Sigmoid colon (tissue), 7 donors: Measurements from ENCODE around the gene SECISBP2L. TPM values are rescaled to one million over a fixed set of nuclear protein-coding genes. Genes with fewer than 3 reads are reported as not detected.

Experiments
- DNase-seq: peaks from one replicate; pipeline ENCODE4 v3.0.0-alpha.2; 2019
- H3K27ac ChIP-seq, 4 donors: fragments of 200-600 bp; sonication (generic); one replicate each; pipeline ENCODE4 v1.5.1; 2016 to 2019; ENCODE audit warnings: mild to moderate bottlenecking in 1 of 4
- H3K27me3 ChIP-seq, 3 donors: fragments of 200-600 bp; sonication (generic); one replicate each; pipeline ENCODE4 v1.5.1; 2019; ENCODE audit warnings: mild to moderate bottlenecking in 1 of 3
- H3K36me3 ChIP-seq, 4 donors: fragments of 200-600 bp; sonication (generic); one replicate each; pipeline ENCODE4 v1.5.1; 2016 to 2019
- H3K4me1 ChIP-seq, 4 donors: fragments of 200-600 bp; sonication (generic); one replicate each; pipeline ENCODE4 v1.5.1; 2017 to 2019
- H3K4me3 ChIP-seq, 4 donors: fragments of 200-600 bp; sonication (generic); one replicate each; pipeline ENCODE4 v1.5.1; 2017 to 2019; ENCODE audit warnings: mild to moderate bottlenecking in 2 of 4, moderate library complexity in 1 of 4
- H3K9me3 ChIP-seq, 4 donors: fragments of 200-600 bp in 3 of 4; sonication (generic) in 3 of 4; one replicate each; pipeline versions ENCODE4 v1.5.1 to v1.6.1; 2013 to 2019
- CTCF ChIP-seq, 4 experiments: fragments of 450-650 bp in 3 of 4; fragments of 200-600 bp in 1 of 4; IDR thresholded peaks; one replicate each; pipeline ENCODE4 v1.5.1; 2016 to 2019; ENCODE audit warnings: antibody characterized with exemption in 4 of 4, mild to moderate bottlenecking in 3 of 4, moderate library complexity in 2 of 4
- EP300 ChIP-seq, 4 donors: sonication (generic); formaldehyde crosslinking; IDR thresholded peaks; one replicate each; pipeline ENCODE4 v1.6.1; 2017; ENCODE audit warnings: antibody characterized with exemption in 4 of 4
- POLR2A ChIP-seq, 2 donors: fragments of 450-650 bp; IDR thresholded peaks; one replicate each; pipeline ENCODE4 v1.6.1; 2016; ENCODE audit warnings: antibody characterized with exemption in 2 of 2, mild to moderate bottlenecking in 2 of 2, moderate library complexity in 2 of 2
- POLR2AphosphoS5 ChIP-seq, 4 donors: sonication (generic); formaldehyde crosslinking; IDR thresholded peaks; one replicate each; pipeline ENCODE4 v1.6.1; 2017; ENCODE audit warnings: antibody characterized with exemption in 4 of 4
- WGBS, 2 donors: extraction: QIAGEN DNeasy Blood & Tissue Kit; methylation state at CpG; one replicate each; pipeline ENCODE4 v1.1.7; 2013; 5-methylcytosine and 5-hydroxymethylcytosine counted together
- intact Hi-C: fragments of 100-400 bp; cut with DNase I; formaldehyde crosslinking; loops from one replicate; pipeline ENCODE4 v1.15.1; 2023
- polyA plus RNA-seq, 3 donors: library from polyadenylated mRNA; stranded (reverse); fragments of 200-250 nt; gene quantifications; one replicate each; pipeline ENCODE4 v1.2.3, GENCODE V29; 2013
- total RNA-seq, 4 donors: library from RNA; depleted of rRNA; stranded (reverse); fragments of >200 nt; gene quantifications; one replicate each; pipeline ENCODE4 v1.1.0, GENCODE V29; 2016
- donor health status: healthy with polysubstance abuse.
- donor health status: Bipolar disorder and iron deficiency.
- donor health status: healthy.

The SECISBP2L gene
- total and polyA plus RNA-seq, 7 donors = 7.2 to 47.6 (median 34.1) TPM

GRCh38 chr15:49044766-49045606 is 1.3 kb downstream of the SECISBP2L start:
- WGBS, 2 donors = 5 to 12% methylated on average over 8 of the region's 8 CpGs
- TF ChIP-seq POLR2A (IDR thresholded peaks at IDR 0.05) (no peak), POLR2AphosphoS5 (IDR thresholded peaks at IDR 0.05) (no peak), EP300 (IDR thresholded peaks at IDR 0.05) (no peak), CTCF (IDR thresholded peaks at IDR 0.05) (no peak)
- peak overlapping the region; percentile 91 to 99 (median 95) for H3K4me3 ChIP-seq
- H3K27ac ChIP-seq = peak overlapping the region; percentile 91 to 95 (median 93)
- no peaks in the 10 kb centered on the region for H3K36me3 ChIP-seq
- H3K4me1 ChIP-seq = peaks cover 0 to 47% (median 42%) of the 10 kb centered on the region in 4 donors
- intact Hi-C loops = loop anchor here (5.0 to 10.0 kb wide), 6 partner anchors 112 to 1310 kb away; partner anchors contain the start of genes COPS2, DUT, EID1 and GABPB1
- no peaks in the 10 kb centered on the region for H3K9me3 ChIP-seq
- H3K27me3 ChIP-seq = no peaks in the 10 kb centered on the region
- no peak for DNase-seq

GRCh38 chr15:49044002-49044401 is 2.2 kb downstream of the SECISBP2L start:
- DNase-seq = no peak
- H3K4me3 ChIP-seq = peak overlapping the region in 1 of 4 donors; percentile 9
- WGBS, 2 donors = 86% methylated on average over 3 of the region's 3 CpGs
- H3K4me1 ChIP-seq = peaks cover 0 to 57% (median 48%) of the 10 kb centered on the region in 4 donors
- H3K36me3 ChIP-seq = no peaks in the 10 kb centered on the region
- no peak for TF ChIP-seq EP300 (IDR thresholded peaks at IDR 0.05)
- no peak for TF ChIP-seq CTCF (IDR thresholded peaks at IDR 0.05)
- TF ChIP-seq POLR2AphosphoS5 (IDR thresholded peaks at IDR 0.05) = no peak
- intact Hi-C loops = loop anchor here (10.0 kb wide), 2 partner anchors 1101 to 1311 kb away; partner anchors contain the start of gene GABPB1
- no peaks in the 10 kb centered on the region for H3K9me3 ChIP-seq
- no peaks in the 10 kb centered on the region for H3K27me3 ChIP-seq
- peak overlapping the region in 1 of 4 donors; percentile 4 for H3K27ac ChIP-seq

- no peak for TF ChIP-seq POLR2A (IDR thresholded peaks at IDR 0.05)
- no peak for TF ChIP-seq POLR2AphosphoS5 (IDR thresholded peaks at IDR 0.05)
- TF ChIP-seq CTCF (IDR thresholded peaks at IDR 0.05) = no peak
- TF ChIP-seq EP300 (IDR thresholded peaks at IDR 0.05) = no peak
- no peak overlapping the region for H3K4me3 ChIP-seq
- peak overlapping the region in 1 of 4 donors; percentile 19 for H3K27ac ChIP-seq
- no peaks in the 10 kb centered on the region for H3K9me3 ChIP-seq
- no peaks in the 10 kb centered on the region for H3K36me3 ChIP-seq
- DNase-seq = no peak
- intact Hi-C loops = loop anchor here (10.0 kb wide), 2 partner anchors 1103 to 1313 kb away; partner anchors contain the start of gene GABPB1
- H3K4me1 ChIP-seq = peaks cover 0 to 75% (median 65%) of the 10 kb centered on the region in 4 donors
- H3K27me3 ChIP-seq = no peaks in the 10 kb centered on the region
These were observed 4.1 kb downstream of the SECISBP2L start for GRCh38 chr15:49042165-49042564.

- Histone ChIP-seq H3K27me3 (no peaks in the 10 kb centered on the region), H3K9me3 (no peaks in the 10 kb centered on the region), H3K27ac (peak overlapping the region in 2 of 4 donors; percentile 19 to 20), H3K4me1 (peaks cover 0 to 80% (median 69%) of the 10 kb centered on the region in 4 donors), H3K36me3 (no peaks in the 10 kb centered on the region), H3K4me3 (no peak overlapping the region)
- no peak for DNase-seq
- intact Hi-C loops = loop anchor here (10.0 kb wide), 2 partner anchors 1103 to 1313 kb away; partner anchors contain the start of gene GABPB1
- TF ChIP-seq POLR2A (IDR thresholded peaks at IDR 0.05) (no peak), EP300 (IDR thresholded peaks at IDR 0.05) (no peak), CTCF (IDR thresholded peaks at IDR 0.05) (no peak), POLR2AphosphoS5 (IDR thresholded peaks at IDR 0.05) (no peak)
- WGBS, 2 donors = 74 to 79% methylated on average over 5 of the region's 5 CpGs
These were observed 4.8 kb downstream of the SECISBP2L start for GRCh38 chr15:49041426-49041825.
